ENCODE data around the gene ZNF74.

Gene ZNF74

DNA sequence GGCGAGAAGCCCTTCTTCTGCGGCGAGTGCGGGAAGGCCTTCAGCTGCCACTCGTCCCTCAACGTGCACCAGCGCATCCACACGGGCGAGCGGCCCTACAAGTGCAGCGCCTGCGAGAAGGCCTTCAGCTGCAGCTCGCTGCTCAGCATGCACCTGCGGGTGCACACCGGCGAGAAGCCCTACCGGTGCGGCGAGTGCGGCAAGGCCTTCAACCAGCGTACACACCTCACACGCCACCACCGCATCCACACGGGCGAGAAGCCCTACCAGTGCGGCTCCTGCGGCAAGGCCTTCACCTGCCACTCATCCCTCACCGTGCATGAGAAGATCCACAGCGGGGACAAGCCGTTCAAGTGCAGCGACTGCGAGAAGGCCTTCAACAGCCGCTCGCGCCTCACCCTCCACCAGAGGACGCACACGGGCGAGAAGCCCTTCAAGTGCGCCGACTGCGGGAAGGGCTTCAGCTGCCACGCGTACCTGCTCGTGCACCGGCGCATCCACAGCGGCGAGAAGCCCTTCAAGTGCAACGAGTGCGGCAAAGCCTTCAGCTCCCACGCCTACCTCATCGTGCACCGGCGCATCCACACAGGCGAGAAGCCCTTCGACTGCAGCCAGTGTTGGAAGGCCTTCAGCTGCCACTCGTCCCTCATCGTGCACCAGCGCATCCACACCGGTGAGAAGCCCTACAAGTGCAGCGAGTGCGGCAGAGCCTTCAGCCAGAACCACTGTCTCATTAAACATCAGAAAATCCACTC, 12.2 kb downstream of the ZNF74 start:
- no peak for ATAC-seq
- no peak for TF ChIP-seq TOX (CRISPR knock-in tag; IDR thresholded peaks at IDR 0.05; ENCODE audit: borderline replicate concordance)
- no peak for TF ChIP-seq ZFP3 (CRISPR knock-in tag; IDR thresholded peaks at IDR 0.05)
- no peak for TF ChIP-seq BACH2 (CRISPR knock-in tag; IDR thresholded peaks at IDR 0.05; ENCODE audit: borderline replicate concordance)
- no peak for TF ChIP-seq TCF4 (CRISPR knock-in tag; IDR thresholded peaks at IDR 0.05; ENCODE audit: borderline replicate concordance)
- TF ChIP-seq ZFP30 (CRISPR knock-in tag; IDR thresholded peaks at IDR 0.05) = no peak
- TF ChIP-seq ESRRG (CRISPR knock-in tag; IDR thresholded peaks at IDR 0.05) = no peak
- TF ChIP-seq RARB (CRISPR knock-in tag; IDR thresholded peaks at IDR 0.05) = no peak
- no peak for TF ChIP-seq OSR1 (CRISPR knock-in tag; IDR thresholded peaks at IDR 0.05)
- TF ChIP-seq, protein P1, sequence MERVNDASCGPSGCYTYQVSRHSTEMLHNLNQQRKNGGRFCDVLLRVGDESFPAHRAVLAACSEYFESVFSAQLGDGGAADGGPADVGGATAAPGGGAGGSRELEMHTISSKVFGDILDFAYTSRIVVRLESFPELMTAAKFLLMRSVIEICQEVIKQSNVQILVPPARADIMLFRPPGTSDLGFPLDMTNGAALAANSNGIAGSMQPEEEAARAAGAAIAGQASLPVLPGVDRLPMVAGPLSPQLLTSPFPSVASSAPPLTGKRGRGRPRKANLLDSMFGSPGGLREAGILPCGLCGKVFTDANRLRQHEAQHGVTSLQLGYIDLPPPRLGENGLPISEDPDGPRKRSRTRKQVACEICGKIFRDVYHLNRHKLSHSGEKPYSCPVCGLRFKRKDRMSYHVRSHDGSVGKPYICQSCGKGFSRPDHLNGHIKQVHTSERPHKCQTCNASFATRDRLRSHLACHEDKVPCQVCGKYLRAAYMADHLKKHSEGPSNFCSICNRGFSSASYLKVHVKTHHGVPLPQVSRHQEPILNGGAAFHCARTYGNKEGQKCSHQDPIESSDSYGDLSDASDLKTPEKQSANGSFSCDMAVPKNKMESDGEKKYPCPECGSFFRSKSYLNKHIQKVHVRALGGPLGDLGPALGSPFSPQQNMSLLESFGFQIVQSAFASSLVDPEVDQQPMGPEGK (CRISPR knock-in tag; IDR thresholded peaks at IDR 0.05; ENCODE audit: borderline replicate concordance) = no peak
- TF ChIP-seq, protein P2, sequence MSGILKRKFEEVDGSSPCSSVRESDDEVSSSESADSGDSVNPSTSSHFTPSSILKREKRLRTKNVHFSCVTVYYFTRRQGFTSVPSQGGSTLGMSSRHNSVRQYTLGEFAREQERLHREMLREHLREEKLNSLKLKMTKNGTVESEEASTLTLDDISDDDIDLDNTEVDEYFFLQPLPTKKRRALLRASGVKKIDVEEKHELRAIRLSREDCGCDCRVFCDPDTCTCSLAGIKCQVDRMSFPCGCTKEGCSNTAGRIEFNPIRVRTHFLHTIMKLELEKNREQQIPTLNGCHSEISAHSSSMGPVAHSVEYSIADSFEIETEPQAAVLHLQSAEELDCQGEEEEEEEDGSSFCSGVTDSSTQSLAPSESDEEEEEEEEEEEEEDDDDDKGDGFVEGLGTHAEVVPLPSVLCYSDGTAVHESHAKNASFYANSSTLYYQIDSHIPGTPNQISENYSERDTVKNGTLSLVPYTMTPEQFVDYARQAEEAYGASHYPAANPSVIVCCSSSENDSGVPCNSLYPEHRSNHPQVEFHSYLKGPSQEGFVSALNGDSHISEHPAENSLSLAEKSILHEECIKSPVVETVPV (CRISPR knock-in tag; IDR thresholded peaks at IDR 0.05) = no peak
- TF ChIP-seq, protein P3, sequence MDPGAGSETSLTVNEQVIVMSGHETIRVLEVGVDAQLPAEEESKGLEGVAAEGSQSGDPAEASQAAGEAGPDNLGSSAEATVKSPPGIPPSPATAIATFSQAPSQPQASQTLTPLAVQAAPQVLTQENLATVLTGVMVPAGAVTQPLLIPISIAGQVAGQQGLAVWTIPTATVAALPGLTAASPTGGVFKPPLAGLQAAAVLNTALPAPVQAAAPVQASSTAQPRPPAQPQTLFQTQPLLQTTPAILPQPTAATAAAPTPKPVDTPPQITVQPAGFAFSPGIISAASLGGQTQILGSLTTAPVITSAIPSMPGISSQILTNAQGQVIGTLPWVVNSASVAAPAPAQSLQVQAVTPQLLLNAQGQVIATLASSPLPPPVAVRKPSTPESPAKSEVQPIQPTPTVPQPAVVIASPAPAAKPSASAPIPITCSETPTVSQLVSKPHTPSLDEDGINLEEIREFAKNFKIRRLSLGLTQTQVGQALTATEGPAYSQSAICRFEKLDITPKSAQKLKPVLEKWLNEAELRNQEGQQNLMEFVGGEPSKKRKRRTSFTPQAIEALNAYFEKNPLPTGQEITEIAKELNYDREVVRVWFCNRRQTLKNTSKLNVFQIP (CRISPR knock-in tag; IDR thresholded peaks at IDR 0.05; ENCODE audit: borderline replicate concordance, low read depth) = no peak
- TF ChIP-seq GLIS3 (CRISPR knock-in tag; IDR thresholded peaks at IDR 0.05) = no peak
- TF ChIP-seq SNAI2 (CRISPR knock-in tag; IDR thresholded peaks at IDR 0.05) = no peak
- no peak for TF ChIP-seq ARNTL (CRISPR knock-in tag; IDR thresholded peaks at IDR 0.05; ENCODE audit: borderline replicate concordance, low read depth)
- no peak for TF ChIP-seq CSDC2 (CRISPR knock-in tag; IDR thresholded peaks at IDR 0.05)

DNA sequence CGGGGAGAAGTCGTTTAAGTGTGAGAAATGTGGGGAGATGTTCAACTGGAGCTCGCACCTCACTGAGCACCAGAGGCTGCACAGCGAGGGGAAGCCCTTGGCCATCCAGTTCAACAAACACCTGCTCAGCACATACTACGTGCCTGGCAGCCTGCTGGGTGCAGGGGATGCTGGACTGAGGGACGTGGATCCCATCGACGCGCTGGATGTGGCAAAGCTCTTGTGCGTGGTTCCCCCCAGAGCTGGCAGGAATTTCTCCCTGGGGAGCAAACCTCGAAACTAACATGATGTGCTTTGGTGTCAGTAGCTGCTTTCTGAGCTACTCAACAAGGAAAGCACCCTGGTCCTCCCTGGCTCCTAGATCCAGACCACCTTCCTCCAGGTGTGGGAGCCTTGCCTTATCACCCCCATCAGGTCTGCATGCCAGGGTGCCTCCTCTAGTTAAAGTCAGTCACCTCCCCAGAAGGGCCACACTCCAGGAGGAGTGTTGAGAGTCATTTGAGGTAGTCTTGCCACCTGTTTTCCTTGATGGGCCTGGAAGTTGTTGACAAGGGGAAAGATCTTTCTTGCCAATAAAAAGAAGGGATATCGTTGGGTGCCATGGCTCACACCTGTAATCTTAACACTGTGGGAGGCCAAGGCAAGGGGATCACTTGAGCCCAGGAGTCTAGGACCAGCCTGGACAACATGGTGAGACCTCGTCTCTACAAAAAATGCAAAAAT, 12.9 kb downstream of the ZNF74 start:
- no peak for ATAC-seq
- TF ChIP-seq ZFP30 (CRISPR knock-in tag; IDR thresholded peaks at IDR 0.05) = no peak
- no peak for TF ChIP-seq BACH2 (CRISPR knock-in tag; IDR thresholded peaks at IDR 0.05; ENCODE audit: borderline replicate concordance)

DNA sequence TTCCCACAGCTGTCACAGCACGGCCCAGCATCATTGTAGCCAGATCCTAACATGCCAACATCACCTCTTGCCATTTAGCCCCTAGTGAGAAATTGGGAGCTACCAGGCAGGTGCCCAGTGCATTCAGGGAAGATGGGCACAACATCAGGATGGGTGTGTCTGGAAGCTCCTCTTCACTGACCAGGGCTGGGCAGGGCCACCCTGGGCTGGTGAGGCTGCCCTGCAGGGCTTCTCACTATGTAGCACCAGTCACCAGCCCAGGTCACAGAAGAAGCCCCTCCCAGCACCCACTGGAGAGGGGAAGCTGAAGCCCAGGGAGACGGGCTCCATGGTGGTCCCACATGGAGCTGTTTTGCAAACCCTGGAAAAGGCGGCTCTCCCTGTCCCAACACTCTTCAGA, 13.9 kb downstream of the ZNF74 start:
- ATAC-seq = no peak

More for the DNA sequence above, 13.9 kb downstream of the ZNF74 start:
- no peak for TF ChIP-seq BACH2 (CRISPR knock-in tag; IDR thresholded peaks at IDR 0.05; ENCODE audit: borderline replicate concordance)
- TF ChIP-seq, protein P4, sequence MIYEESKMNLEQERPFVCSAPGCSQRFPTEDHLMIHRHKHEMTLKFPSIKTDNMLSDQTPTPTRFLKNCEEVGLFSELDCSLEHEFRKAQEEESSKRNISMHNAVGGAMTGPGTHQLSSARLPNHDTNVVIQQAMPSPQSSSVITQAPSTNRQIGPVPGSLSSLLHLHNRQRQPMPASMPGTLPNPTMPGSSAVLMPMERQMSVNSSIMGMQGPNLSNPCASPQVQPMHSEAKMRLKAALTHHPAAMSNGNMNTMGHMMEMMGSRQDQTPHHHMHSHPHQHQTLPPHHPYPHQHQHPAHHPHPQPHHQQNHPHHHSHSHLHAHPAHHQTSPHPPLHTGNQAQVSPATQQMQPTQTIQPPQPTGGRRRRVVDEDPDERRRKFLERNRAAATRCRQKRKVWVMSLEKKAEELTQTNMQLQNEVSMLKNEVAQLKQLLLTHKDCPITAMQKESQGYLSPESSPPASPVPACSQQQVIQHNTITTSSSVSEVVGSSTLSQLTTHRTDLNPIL (CRISPR knock-in tag; IDR thresholded peaks at IDR 0.05; ENCODE audit: low read depth) = no peak
- TF ChIP-seq ZC3H10 (CRISPR knock-in tag; IDR thresholded peaks at IDR 0.05) = no peak
- no peak for TF ChIP-seq ISL1 (CRISPR knock-in tag; IDR thresholded peaks at IDR 0.05)
- TF ChIP-seq ZNF565 (CRISPR knock-in tag; conservative IDR thresholded peaks at IDR 0.05; ENCODE audit: low read depth) = no peak
- no peak for TF ChIP-seq ESRRG (CRISPR knock-in tag; IDR thresholded peaks at IDR 0.05)
- no peak for TF ChIP-seq PPARA (CRISPR knock-in tag; IDR thresholded peaks at IDR 0.05; ENCODE audit: borderline replicate concordance)
- TF ChIP-seq CSDC2 (CRISPR knock-in tag; IDR thresholded peaks at IDR 0.05) = no peak
- TF ChIP-seq, protein P3 (CRISPR knock-in tag; IDR thresholded peaks at IDR 0.05; ENCODE audit: borderline replicate concordance, low read depth) = no peak
- TF ChIP-seq, protein P1 (CRISPR knock-in tag; IDR thresholded peaks at IDR 0.05; ENCODE audit: borderline replicate concordance) = no peak
- TF ChIP-seq RARB (CRISPR knock-in tag; IDR thresholded peaks at IDR 0.05) = no peak
- no peak for TF ChIP-seq OSR1 (CRISPR knock-in tag; IDR thresholded peaks at IDR 0.05)
- TF ChIP-seq GLIS3 (CRISPR knock-in tag; IDR thresholded peaks at IDR 0.05) = no peak
- no peak for TF ChIP-seq TCF4 (CRISPR knock-in tag; IDR thresholded peaks at IDR 0.05; ENCODE audit: borderline replicate concordance)
- no peak for TF ChIP-seq SNAI2 (CRISPR knock-in tag; IDR thresholded peaks at IDR 0.05)
- TF ChIP-seq TOX (CRISPR knock-in tag; IDR thresholded peaks at IDR 0.05; ENCODE audit: borderline replicate concordance) = no peak
- TF ChIP-seq ARNTL (CRISPR knock-in tag; IDR thresholded peaks at IDR 0.05; ENCODE audit: borderline replicate concordance, low read depth) = no peak
- no peak for TF ChIP-seq ZNF70 (CRISPR knock-in tag; IDR thresholded peaks at IDR 0.05)
- no peak for TF ChIP-seq ZNF8 (CRISPR knock-in tag; IDR thresholded peaks at IDR 0.05)
